HG03095 (cell line): ENCODE data around the gene INTS15.

ENCODE experiments used
- ATAC-seq: cut with Tn5 transposase; IDR thresholded peaks from one replicate; pipeline ENCODE4 v1.9.1; 2021; ENCODE audit warnings: moderate library complexity; ENCODE audit not compliant: unreplicated experiment

INTS15 gene

GRCh38 chr7:6655636-6656385, 66.0 kb downstream of the INTS15 start:
- no peak for ATAC-seq

GRCh38 chr7:6656413-6656812, 66.6 kb downstream of the INTS15 start:
- no peak for ATAC-seq
